ENCODE measurements around the gene ATP10A.

ATP10A gene

DNA sequence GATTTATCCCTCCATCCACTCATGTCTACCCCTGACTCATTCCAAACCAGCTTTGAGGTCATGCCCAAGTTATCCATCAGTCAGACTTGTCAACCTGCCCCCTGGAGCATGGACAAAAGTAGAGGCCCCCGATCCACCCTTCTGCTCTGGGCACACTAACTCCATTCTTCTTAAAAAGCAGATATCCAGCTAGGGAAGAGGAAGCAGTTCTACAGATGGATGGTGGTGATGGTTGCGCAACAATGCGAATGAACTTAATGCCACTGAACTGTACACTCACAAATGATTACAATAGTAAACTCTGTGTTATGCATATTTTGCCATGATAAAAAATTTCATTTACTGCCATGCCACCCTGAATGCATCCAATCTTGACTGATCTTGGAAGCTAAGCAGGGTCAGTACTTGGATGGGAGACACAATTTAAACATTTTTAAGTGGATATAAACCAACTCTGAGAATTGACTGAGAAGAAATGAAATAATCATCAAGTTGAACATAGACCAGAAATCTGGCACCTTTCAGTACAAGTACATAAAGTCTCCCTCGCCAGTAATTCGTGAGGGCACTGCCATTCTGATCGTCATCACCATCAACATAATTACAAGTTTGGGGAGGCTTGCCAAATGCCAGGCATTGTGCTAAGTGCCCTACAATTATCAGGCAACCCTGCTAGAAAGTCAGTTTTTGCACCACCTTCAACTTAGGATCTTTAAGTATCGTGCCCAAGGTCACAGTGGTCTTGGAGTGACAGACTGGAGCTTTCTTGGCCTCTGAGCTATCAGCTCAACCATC is 124.8 kb downstream of the ATP10A start:
- TF ChIP-seq POLR2A (IDR thresholded peaks at IDR 0.05; ENCODE audit: low read length) (no peak), GATA1 (IDR thresholded peaks at IDR 0.05; ENCODE audit: low read depth, low read length) (no peak)
- DNase-seq = no peak

DNA sequence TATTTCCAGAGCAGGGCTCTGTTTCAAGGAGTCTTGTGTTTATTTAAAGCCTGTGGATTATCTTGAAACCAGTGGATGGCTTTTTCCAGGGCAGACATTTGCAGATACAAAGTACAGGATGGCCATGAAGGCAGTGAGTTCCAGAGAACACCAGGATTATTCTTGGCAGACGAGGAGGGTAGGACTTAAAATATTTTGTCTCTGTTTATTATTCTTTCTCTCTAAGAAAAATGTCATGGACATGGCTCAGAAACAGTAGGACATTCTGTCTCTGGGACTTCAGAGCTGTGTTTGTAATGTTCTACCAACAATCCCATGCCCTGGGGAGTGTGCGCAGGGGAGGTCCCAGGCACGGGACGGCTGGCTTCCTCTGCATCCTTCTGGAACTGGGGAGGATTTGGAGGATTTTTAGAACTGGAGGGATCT is 125.9 kb downstream of the ATP10A start:
- no peak for TF ChIP-seq GATA1 (IDR thresholded peaks at IDR 0.05; ENCODE audit: low read depth, low read length)
- TF ChIP-seq POLR2A (IDR thresholded peaks at IDR 0.05; ENCODE audit: low read length) = no peak
- DNase-seq = no peak

DNA sequence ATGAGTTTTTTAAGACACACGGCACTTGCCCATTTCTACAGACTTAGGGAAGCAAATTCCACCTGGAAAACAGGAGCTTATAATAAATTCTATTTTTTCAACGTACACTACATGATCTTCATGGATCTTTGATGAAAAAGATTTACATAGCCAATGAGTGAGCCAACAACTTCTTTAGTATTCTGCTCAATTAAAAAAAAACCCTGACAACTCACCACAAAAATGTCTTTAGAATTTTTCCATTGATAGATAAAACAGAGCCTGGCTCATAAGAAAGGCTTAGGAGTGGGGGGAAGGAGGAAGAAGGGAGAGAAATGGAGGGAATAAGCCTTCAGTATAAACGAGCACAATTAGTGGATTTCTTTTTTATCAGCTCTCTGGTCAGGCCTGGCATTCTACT is 126.7 kb downstream of the ATP10A start:
- TF ChIP-seq POLR2A (IDR thresholded peaks at IDR 0.05; ENCODE audit: low read length) (no peak), GATA1 (IDR thresholded peaks at IDR 0.05; ENCODE audit: low read depth, low read length) (no peak)
- no peak for DNase-seq

DNA sequence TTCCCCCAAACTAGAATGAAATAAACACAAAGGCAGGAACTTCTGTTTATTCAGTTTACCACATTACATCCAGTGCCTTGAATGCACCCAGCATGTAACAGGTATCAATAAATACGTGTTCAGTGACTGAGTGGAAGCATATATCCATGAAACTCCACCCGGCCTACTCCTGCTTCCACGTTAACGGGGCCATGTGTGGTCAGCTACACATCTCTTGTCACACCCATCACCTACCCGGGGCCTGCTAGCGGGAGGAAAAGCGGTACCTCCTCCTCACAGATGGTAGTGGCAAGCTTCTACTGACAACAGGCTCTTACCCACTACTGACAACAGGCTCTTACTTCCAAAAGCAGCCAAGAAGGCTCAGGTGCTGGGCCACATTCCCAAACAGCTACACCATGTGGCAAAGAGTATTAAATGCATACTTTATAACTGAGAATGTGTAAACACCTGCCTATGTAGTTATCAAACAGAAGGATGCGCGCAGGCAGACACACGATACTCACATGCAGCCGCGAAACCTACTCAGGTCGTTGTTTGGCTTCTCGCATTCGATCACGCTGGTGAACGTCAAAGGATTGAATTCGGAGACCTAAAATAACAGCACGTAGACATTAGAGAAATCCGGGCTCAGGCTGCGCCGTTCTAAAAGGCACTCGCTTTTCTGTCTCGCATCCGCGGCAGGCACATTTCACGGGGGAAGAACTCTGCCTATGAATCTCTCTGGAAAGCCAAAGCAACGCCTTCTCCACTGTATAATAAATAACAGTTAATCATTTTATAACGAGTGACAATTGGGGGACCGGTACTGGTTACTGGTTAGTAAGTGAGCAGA is 127.4 kb downstream of the ATP10A start:
- DNase-seq = no peak
- TF ChIP-seq POLR2A (IDR thresholded peaks at IDR 0.05; ENCODE audit: low read length) = no peak
- TF ChIP-seq GATA1 (IDR thresholded peaks at IDR 0.05; ENCODE audit: low read depth, low read length) = no peak

DNA sequence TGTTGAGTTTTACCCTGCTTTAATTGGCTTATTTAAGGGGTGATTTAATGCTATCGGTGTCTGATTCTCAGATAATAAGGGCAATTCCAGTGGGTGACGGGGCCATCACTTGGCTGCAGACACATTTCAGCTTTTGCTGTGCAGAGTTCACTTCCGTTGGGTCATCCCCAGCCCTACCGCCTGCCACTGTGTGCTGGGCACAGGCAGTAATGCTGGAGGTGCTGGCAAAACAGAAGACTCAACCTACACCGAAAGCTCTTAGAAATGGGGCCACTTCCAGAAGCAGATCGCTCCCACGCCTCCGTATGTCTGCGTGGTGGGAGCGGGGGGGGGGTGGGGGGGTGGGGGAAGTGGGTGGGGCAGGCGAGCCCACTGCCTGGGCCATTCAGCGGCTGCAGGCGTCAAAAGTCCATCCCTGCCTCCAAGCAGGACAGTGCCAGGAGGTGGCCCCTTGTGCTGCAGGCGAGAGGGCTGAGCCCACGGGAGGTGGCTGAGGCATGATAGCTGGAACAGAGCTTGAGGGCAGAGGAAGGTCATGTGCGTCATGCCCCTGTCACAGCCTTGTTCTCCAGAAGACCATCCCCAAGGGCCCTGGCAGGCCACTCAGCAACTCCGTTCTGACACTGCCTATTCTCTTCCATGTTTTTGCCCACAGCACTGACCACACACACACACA is 128.3 kb downstream of the ATP10A start:
- TF ChIP-seq GATA1 (IDR thresholded peaks at IDR 0.05; ENCODE audit: low read depth, low read length) (no peak), POLR2A (IDR thresholded peaks at IDR 0.05; ENCODE audit: low read length) (no peak)

DNA sequence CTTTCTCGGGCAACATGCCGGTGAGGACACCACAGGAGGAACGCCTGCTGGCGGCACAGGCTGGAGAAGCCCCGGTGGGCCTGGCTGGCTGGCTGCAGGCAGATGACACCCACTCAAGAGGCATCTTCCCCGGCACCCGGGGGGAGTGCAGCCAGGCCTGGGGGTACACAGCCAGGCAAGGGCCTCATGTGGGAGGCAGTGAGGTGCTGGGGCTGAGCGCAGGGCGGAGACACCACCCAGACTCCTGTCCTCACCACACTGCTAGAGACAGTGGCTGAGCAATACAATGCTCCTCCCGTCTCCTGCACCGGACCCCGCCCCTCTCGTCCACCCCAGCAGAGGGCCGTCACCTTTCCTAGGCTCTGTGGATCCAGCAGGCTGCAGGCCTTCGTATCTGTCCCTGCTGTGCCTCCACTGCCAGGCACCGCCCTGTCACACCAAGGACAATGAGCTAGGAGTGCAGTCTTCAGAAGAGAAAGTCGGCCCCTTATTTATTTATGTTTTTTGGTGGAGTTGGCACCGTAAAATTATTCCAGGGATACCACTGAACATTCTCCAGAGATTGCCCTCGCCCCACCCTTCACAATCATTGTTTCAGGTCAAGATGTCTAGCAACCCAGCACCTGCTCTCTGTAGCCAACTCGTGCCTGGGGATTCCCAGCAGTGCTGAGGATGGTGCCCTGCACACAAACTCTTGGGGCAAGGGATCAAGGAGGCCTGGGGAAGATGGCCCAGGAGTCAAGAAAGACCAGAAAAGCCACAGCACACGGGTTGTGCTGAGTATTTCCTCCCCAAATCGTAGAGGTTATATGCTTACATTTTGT is 129.1 kb downstream of the ATP10A start:
- no peak for TF ChIP-seq GATA1 (IDR thresholded peaks at IDR 0.05; ENCODE audit: low read depth, low read length)
- no peak for TF ChIP-seq POLR2A (IDR thresholded peaks at IDR 0.05; ENCODE audit: low read length)
- DNase-seq = no peak

More for the DNA sequence above, 128.3 kb downstream of the ATP10A start:
- DNase-seq = no peak

DNA sequence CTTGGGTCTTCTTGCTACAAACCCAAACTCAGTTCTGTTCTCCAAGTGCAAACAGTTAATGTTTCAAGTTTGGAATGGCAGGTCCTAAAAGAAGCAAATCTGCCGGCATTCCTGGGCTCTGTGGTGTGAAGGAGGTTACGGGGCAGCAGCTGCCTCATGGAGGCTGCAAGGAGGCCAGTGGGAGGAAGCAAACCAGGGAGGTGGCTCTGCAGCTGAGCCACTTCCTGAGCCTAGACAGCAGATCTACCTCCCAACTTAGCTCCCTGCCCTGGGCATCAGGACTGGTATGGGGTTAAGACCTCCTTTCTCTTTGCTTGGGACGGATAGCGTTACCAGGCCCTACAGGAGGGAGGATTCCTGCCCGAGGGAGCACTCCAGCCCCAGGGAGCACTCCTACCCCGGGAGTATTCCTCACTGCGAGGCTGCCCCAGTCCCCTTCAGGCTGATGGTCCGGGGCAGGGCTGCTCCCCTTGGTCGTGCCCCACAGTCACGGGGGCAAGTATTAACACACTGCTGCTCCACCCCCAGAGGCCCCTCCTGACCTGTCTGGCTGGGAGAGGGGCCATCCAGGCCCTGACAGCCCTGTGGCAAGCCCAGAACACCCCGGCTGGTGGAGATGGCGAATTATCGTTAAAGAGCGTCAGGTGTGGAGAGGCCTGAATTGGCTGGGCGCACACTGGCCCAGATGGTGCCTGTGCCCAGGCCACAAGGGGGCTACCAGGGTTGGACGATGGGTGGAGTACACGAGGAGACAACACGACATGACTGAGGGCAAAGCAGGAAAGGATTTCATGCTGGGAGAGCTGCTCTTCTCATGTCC is 129.9 kb downstream of the ATP10A start:
- TF ChIP-seq GATA1 (IDR thresholded peaks at IDR 0.05; ENCODE audit: low read depth, low read length) (no peak), POLR2A (IDR thresholded peaks at IDR 0.05; ENCODE audit: low read length) (no peak)
- DNase-seq = no peak

DNA sequence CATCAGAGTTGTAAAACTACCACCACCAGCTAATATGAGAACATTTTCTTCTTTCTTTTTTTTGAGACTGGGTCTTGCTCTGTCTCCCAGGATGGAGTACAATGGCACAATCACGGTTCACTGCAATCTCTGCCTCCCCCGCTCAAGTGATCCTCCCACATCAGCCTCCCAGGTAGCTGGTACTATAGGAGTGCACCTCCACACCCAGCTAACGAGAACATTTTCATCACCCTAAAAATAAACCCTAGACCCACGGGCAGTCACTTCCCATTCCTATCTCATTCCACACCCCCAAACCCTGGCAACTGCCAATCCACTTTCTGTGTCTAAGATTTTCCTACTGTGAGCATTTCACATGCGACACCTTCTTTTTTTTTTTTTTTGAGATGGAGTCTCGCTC is 130.9 kb downstream of the ATP10A start:
- no peak for TF ChIP-seq POLR2A (IDR thresholded peaks at IDR 0.05; ENCODE audit: low read length)
- TF ChIP-seq GATA1 (IDR thresholded peaks at IDR 0.05; ENCODE audit: low read depth, low read length) = no peak

DNA sequence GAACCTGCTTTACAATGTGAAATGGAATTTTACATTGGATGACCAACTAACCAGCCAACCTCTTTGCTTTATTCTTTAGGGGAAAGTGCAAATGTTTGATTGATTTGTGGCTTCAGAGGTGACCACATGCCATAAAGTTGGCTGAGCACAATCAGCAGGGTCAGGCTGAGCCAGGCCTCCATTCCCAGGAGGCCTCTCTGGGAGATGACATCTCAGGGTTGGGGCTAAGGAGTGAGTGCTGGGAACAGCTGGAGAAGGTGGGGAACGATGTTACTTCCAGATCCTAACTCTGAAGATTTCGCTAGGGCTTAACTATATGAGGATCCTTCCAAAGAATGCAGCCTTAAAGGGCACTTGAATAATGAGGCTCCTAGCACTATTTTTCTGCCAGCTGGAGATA is 131.7 kb downstream of the ATP10A start:
- TF ChIP-seq GATA1 (IDR thresholded peaks at IDR 0.05; ENCODE audit: low read depth, low read length) = no peak
- TF ChIP-seq POLR2A (IDR thresholded peaks at IDR 0.05; ENCODE audit: low read length) = no peak
- DNase-seq = no peak

More for the DNA sequence above, 130.9 kb downstream of the ATP10A start:
- no peak for DNase-seq

DNA sequence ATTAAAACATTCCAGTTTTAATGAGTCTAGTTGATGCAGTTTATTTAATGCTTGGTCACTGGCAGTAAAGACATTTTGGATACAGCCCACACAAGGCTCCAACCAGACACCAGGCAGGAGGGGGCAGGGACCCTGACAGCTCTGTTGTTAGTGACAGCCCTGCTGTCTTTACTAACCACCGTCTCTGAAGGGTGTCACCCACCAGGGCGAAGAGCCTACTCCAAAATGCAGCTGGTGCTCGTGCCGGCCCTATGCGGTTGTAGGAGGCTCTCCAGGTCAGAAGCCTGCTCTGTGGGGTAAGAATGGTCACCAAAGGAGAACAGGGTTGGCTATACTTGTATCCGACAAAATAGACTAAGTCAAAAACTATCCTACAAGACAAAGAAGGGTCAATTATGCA is 132.2 kb downstream of the ATP10A start:
- DNase-seq = no peak
- TF ChIP-seq GATA1 (IDR thresholded peaks at IDR 0.05; ENCODE audit: low read depth, low read length) = no peak
- no peak for TF ChIP-seq POLR2A (IDR thresholded peaks at IDR 0.05; ENCODE audit: low read length)

DNA sequence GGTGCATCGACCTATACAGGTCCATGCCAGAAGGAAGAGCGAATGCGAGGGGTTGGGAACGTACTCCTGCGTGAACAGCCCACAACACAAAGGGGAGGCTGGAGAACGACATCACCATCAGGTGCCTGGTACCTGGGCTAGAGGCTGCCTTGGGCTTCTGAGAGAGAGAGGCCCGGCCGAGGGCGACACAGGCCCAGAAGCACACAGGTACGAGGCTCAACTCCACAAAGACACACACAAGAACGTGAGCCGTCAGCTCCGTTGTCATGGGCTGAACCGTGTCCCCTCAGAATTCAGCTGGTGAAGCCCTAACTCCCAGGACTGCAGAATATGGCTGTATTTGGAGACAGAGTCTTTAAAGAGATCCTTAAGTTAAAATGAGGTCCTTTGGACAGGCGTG is 134.3 kb downstream of the ATP10A start:
- no peak for DNase-seq
- TF ChIP-seq GATA1 (IDR thresholded peaks at IDR 0.05; ENCODE audit: low read depth, low read length) (no peak), POLR2A (IDR thresholded peaks at IDR 0.05; ENCODE audit: low read length) (no peak)

DNA sequence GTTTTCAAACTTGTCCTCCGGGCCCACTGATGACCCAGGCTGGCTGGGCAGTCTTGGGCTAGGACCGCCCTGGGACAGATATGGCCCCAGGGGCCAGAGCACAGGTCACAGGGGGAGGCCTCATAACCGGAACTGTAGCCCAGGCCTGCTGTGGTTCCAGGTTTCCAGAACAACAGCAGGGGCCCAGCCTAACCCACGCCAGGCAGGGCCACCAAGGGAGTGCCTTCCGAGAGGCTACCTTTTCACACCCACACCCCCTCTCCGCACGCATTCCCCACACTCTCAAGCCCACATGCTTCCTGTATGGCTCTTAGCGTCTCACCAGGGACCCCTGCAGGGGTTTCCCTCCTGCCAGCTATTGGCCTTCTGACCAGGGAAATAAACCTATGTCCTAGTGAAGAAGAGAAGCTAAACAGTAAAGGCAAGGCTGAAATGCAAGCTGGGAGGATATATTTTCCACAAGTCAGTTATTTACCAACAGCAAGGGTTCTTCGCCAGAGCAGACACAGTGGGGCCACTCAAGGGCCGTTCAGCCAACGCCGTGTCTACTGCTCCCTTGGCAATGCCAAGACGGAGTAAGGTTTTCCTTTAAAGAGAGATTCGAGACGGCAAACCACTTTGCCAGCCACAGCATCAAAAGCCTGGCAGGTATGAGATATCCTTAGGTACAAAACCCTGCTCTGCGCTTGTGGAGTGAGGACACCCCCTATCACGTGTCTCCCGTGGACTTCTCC is 135.1 kb downstream of the ATP10A start:
- no peak for DNase-seq
- TF ChIP-seq GATA1 (IDR thresholded peaks at IDR 0.05; ENCODE audit: low read depth, low read length) (no peak), POLR2A (IDR thresholded peaks at IDR 0.05; ENCODE audit: low read length) (no peak)

All from erythroblast (primary cell).